Heart right ventricle (tissue), 16 donors: ENCODE results near the gene CKMT1A. TPM values are rescaled to one million over a fixed set of nuclear protein-coding genes. Genes with fewer than 3 reads are reported as not detected.
"Not testable (repeated sequence)": the region's sequence is repeated elsewhere in the genome, so short reads cannot be mapped to it uniquely, and the experiment has no call there.

Source experiments
- ATAC-seq, 8 donors: fragments of 200-7000 bp; cut with Tn5 transposase; one replicate each; pipeline ENCODE4 v1.9.1; 2020; ENCODE audit warnings: mild to moderate bottlenecking in 8 of 8, moderate library complexity in 8 of 8, moderate number of reproducible peaks in 1 of 8
- DNase-seq, 2 donors: peaks; one replicate each; pipeline ENCODE4 v3.0.0-alpha.2; 2020
- H3K27ac ChIP-seq, 10 donors: fragments of 200-600 bp; sonication (generic) in 2 of 10; one replicate each; pipeline versions ENCODE4 v1.5.0 to v1.8.0; 2020 to 2022; ENCODE audit warnings: mild to moderate bottlenecking in 3 of 10
- H3K27me3 ChIP-seq, 7 donors: fragments of 200-600 bp; one replicate each; pipeline ENCODE4 v1.8.0; 2021 to 2022; ENCODE audit warnings: mild to moderate bottlenecking in 2 of 7
- H3K36me3 ChIP-seq, 9 donors: fragments of 200-600 bp; sonication (generic) in 1 of 9; one replicate each; pipeline versions ENCODE4 v1.5.0 to v1.8.0; 2020 to 2022; ENCODE audit warnings: mild to moderate bottlenecking in 2 of 9
- H3K4me1 ChIP-seq, 9 donors: fragments of 200-600 bp; sonication (generic) in 1 of 9; one replicate each; pipeline versions ENCODE4 v1.5.0 to v1.8.0; 2020 to 2022; ENCODE audit warnings: mild to moderate bottlenecking in 4 of 9
- H3K4me3 ChIP-seq, 10 donors: fragments of 200-600 bp; sonication (generic) in 2 of 10; one replicate each; pipeline versions ENCODE4 v1.5.0 to v1.8.0; 2020 to 2022; ENCODE audit warnings: mild to moderate bottlenecking in 7 of 10, moderate library complexity in 2 of 10
- H3K9me3 ChIP-seq, 11 donors: fragments of 200-600 bp in 10 of 11; sonication (generic) in 2 of 11; one replicate each; pipeline versions ENCODE4 v1.5.0 to v1.8.0; 2013 to 2022; ENCODE audit warnings: mild to moderate bottlenecking in 2 of 11, control low read depth in 1 of 11, moderate library complexity in 1 of 11
- WGBS, 2 donors: extraction: QIAGEN DNeasy Blood & Tissue Kit; methylation state at CpG; one replicate each; pipeline ENCODE4 v1.1.7; 2013; ENCODE audit warnings: inconsistent platforms in 1 of 2; 5-methylcytosine and 5-hydroxymethylcytosine counted together
- intact Hi-C, 10 donors: fragments of 100-400 bp; cut with DNase I; formaldehyde crosslinking; loops; one replicate each; pipeline versions ENCODE4 v1.11.1 to v1.14.2; 2022
- polyA plus RNA-seq, 2 donors: library from polyadenylated mRNA; stranded (reverse); fragments of 200-250 nt; gene quantifications; one replicate each; pipeline ENCODE4 v1.2.3, GENCODE V29; 2013
- total RNA-seq, 10 donors: library from RNA; stranded (reverse); fragmentation: NEBNext Ultra II Directional in 3 of 10; extraction: Animal tissue kit (Norgen Biotek cat#: 25700) in 3 of 10; gene quantifications; one replicate each; pipeline versions ENCODE4 v1.2.1 to v1.2.4, GENCODE V29; 2021 to 2023
- TF ChIP-seq, protein P1 (sequence below), 9 donors: fragments of 200-600 bp; sonication (generic) in 2 of 9; IDR thresholded peaks; one replicate each; pipeline versions ENCODE4 v1.5.0 to v1.8.0; 2021 to 2022; ENCODE audit warnings: antibody characterized with exemption in 9 of 9, mild to moderate bottlenecking in 5 of 9, moderate library complexity in 1 of 9
- donor health status: Arrhythmogenic right ventricular cardiomyopathy.
- donor health status: ischemic (EF 13 %, LVEDD 7.1; RV severe dilation, severe dysfunction).
- donor health status: healthy with polysubstance abuse.
- donor health status: DM: no; HTN: yes; CAD: no.
- donor health status: DM: no; HTN: no; CAD: no.
- donor health status: ischemic (EF 25% LVEDD 6.9; RV normal size, moderate dysfunction).
- donor health status: ischemic (EF 25% LVEDD 5.7; RV mildly dilated, moderate dysfunction).
- donor health status: healthy.
- donor health status: DM: yes; HTN: yes; CAD: no.
- donor health status: Ischemic cardiomyopathy.
- donor health status: ischemic (EF 35%, LVEDD 5.7; RV mildly dilated, moderate dysfunction).
- donor health status: nonischemic (EF 11% LVEDD 7.7; RV severe dilation, severe dysfunction).
- donor health status: DM: yes; HTN: yes; CAD: no.
- donor health status: PGD.
- donor health status: ischemic (EF 29% LVEDD 5.4; RV normal size, mild dysfunction).
- donor health status: nonischemic (EF 23%, LVEDD 6.1; RV moderate dilation, normal function).

The CKMT1A gene
- total and polyA plus RNA-seq, 12 donors: 0.22 to 0.57 (median 0.35) TPM; not detected in 6

DNA sequence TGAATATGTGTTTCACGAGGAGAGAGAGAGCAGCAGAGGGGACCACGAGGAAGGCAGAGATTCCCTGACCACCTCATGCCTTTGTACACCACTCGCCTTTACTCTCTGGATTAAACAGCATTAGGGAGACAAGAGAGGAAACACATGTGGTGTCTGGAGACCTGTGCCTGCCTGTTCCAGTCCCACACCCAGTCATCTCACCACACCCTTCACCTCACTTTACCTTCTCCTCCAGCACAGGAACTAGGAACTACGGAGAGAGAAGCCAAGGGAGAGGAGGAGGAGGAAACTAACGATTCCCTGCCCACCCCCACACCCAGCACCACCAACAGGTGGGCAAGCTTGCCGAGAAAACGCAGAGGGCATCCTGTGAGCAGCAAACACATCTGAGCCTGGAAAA is 980 bp upstream of the CKMT1A start:
- H3K36me3 ChIP-seq, H3K27me3 ChIP-seq, H3K4me3 ChIP-seq, ATAC-seq, DNase-seq, H3K4me1 ChIP-seq, H3K27ac ChIP-seq, intact Hi-C loops, H3K9me3 ChIP-seq: not testable (repeated sequence)
- 28% methylated on average over 3 of the region's 7 CpGs; no CpG with 5 or more reads in 1 of the 2 donors for WGBS, 2 donors

DNA sequence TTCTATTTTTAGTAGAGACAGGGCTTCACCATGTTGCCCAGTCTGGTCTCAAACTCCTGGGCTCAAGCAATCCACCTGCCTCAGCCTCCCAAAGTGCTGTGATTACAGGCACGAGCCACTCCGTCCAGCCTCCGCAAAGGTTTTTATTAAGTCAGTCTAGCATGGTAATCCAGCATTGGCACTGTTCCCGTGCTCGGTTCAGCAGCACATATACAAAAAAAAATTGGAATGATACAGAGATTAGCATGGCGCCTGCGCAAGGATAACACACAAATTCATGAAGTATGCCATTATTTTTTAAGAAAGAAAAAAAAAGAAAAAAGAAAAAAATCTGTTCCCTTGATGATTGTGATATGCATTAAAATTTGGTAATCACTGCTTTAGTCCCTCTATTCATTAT is 8.5 kb downstream of the CKMT1A start:
- Histone ChIP-seq H3K27me3 (peaks cover 0 to 17% (median 3%) of the 10 kb centered on the region in 7 donors), H3K36me3 (no peaks in the 10 kb centered on the region), H3K27ac (no peak overlapping the region), H3K9me3 (no peaks in the 10 kb centered on the region), H3K4me1 (no peaks in the 10 kb centered on the region), H3K4me3 (no peak overlapping the region)
- DNase-seq (no peak), ATAC-seq (no peak)
- WGBS, 2 donors: 87 to 88% methylated on average over 7 of the region's 7 CpGs
- intact Hi-C loops: no loop called here
- TF ChIP-seq, protein P1, sequence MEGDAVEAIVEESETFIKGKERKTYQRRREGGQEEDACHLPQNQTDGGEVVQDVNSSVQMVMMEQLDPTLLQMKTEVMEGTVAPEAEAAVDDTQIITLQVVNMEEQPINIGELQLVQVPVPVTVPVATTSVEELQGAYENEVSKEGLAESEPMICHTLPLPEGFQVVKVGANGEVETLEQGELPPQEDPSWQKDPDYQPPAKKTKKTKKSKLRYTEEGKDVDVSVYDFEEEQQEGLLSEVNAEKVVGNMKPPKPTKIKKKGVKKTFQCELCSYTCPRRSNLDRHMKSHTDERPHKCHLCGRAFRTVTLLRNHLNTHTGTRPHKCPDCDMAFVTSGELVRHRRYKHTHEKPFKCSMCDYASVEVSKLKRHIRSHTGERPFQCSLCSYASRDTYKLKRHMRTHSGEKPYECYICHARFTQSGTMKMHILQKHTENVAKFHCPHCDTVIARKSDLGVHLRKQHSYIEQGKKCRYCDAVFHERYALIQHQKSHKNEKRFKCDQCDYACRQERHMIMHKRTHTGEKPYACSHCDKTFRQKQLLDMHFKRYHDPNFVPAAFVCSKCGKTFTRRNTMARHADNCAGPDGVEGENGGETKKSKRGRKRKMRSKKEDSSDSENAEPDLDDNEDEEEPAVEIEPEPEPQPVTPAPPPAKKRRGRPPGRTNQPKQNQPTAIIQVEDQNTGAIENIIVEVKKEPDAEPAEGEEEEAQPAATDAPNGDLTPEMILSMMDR (IDR thresholded peaks at IDR 0.05): no peak

DNA sequence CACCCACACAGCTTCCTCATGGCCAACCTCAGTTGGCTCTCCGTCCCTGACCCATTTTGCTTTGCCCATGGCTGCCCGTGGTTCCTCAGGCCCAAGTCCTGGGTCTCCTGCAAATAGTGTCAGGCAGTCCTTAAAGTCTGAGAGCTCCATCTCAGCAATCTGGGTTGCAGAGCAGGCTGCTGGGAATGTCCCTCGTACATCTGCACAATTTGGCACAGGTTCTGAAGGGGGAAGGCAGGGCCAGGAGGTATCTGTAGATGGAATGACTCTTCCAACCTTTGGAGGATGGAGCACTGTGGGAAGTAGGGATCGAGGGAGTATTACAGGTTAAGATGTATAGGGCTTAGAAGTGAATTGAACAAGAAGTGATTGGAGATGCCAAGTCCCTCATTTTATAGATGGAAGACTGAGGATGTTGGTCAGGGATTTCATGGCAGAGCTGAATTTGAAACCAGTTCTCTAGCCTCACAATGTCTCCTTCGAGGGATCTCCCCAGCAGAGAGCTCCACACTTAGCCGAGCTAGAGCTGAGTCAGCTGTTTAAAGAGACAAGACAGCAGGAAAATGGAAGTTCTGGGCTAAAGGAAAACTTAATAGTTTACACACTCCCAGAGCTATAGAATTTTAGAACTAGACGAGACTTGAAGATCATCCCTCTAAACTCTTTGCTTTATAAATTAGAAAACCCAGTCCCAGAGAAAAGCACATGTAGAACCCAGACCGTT is 9.2 kb downstream of the CKMT1A start:
- peaks cover 0 to 14% (median 0%) of the 10 kb centered on the region in 7 donors for H3K27me3 ChIP-seq
- ATAC-seq (no peak), DNase-seq (no peak)
- intact Hi-C loops: no loop called here
- TF ChIP-seq, protein P1 (IDR thresholded peaks at IDR 0.05): no peak
- no peaks in the 10 kb centered on the region for H3K36me3 ChIP-seq
- H3K4me3 ChIP-seq: no peak overlapping the region
- 62 to 73% methylated on average over 8 of the region's 8 CpGs for WGBS, 2 donors
- H3K4me1 ChIP-seq: no peaks in the 10 kb centered on the region
- H3K27ac ChIP-seq: no peak overlapping the region
- H3K9me3 ChIP-seq: no peaks in the 10 kb centered on the region

DNA sequence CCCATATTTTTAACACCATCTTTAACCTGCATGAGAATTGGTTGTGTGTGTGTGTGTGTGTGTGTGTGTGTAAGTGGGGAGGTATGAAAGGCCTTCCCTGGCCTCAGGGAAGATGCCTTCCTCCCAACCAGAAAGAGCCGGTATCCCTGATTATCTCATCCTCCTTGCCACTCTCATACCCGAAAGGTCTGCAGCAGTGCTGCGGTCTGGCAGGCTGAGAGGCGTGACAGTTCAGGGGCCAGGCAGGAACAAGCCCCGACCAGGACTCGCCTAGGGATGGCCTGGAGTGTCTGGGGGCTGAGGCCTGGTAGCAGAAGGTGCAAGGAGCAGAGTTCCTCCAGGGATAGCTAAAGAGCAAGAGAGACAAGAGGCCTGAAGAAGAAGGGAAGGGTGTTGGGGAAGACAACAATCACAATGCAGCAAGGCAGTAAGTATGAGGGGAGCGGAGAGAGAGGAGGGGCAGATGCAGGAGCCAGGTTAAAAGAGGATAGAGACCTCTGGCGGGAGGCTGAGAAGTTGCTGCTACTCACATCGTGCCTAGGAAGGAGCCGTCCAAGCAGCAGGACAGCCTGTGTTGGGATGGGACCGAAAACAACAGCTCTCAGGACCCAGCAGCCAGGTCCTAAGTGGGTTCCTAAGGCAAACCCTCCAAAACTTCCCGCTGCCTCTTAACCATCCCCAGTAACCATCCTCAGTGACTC is 16.9 kb downstream of the CKMT1A start:
- H3K4me3 ChIP-seq, H3K27me3 ChIP-seq, H3K36me3 ChIP-seq, H3K27ac ChIP-seq, ATAC-seq, DNase-seq, H3K4me1 ChIP-seq, H3K9me3 ChIP-seq, intact Hi-C loops: not testable (repeated sequence)
- 79 to 83% methylated on average over 1 of the region's 12 CpGs for WGBS, 2 donors

DNA sequence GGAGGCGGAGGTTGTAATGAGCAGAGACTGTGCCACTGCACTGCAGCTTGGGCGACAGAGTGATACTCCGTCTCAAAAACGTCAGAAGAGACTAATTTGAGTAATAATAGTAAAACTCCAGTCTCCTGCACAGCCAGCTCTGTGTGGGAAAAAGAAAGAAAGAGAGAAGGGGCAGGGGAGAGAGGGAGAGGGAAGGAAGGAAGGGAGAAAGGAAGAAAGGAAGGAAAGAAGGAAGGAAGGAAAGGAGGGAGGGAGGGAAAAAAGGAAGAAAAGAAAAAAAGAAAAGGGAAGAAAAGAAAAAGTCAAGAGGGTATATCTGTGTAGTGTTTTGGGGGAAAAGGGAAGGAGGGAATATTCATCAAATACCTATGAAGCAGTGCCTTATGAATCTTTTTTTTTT is 29.5 kb downstream of the CKMT1A start:
- DNase-seq: no peak
- H3K4me1 ChIP-seq: no peaks in the 10 kb centered on the region
- peaks cover 0 to 7% (median 0%) of the 10 kb centered on the region in 7 donors for H3K27me3 ChIP-seq
- H3K27ac ChIP-seq: no peak overlapping the region
- WGBS, 2 donors: 76 to 82% methylated on average over 4 of the region's 4 CpGs
- intact Hi-C loops: no loop called here
- ATAC-seq: no peak
- H3K4me3 ChIP-seq: no peak overlapping the region
- H3K9me3 ChIP-seq: no peaks in the 10 kb centered on the region
- TF ChIP-seq, protein P1 (IDR thresholded peaks at IDR 0.05): no peak
- no peaks in the 10 kb centered on the region for H3K36me3 ChIP-seq

DNA sequence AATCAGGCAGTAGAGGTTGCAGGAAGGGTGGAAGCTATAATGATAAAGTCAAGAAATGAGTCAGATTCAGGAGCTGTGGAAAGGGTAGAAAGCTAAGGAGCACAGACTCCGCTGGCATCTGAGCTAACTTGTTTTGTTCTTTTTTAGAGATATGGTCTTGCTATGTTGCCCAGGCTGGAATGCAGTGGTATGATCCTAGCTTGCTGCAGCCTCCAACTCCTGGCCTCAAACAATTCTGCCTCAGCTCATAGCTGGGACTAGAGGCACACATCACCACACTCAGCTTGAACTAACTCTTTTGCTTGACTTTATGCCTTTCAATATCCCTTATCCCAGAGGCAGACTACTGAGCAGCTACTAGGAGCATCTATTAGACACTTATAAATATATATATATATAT is 32.6 kb downstream of the CKMT1A start:
- WGBS, 2 donors: 90 to 94% methylated on average over 1 of the region's 1 CpG
- H3K36me3 ChIP-seq, DNase-seq, H3K4me3 ChIP-seq, H3K27me3 ChIP-seq, H3K9me3 ChIP-seq, H3K27ac ChIP-seq, intact Hi-C loops, H3K4me1 ChIP-seq, ATAC-seq: not testable (repeated sequence)

- ATAC-seq, H3K4me1 ChIP-seq, DNase-seq, intact Hi-C loops, H3K4me3 ChIP-seq, H3K36me3 ChIP-seq, H3K9me3 ChIP-seq, H3K27me3 ChIP-seq, H3K27ac ChIP-seq: not testable (repeated sequence)
- WGBS, 2 donors: 44 to 63% methylated on average over 1 of the region's 1 CpG
These were observed 34.5 kb downstream of the CKMT1A start for GRCh38 chr15:43728053-43728725.
